ENCODE measurements around the gene SFXN5.

The SFXN5 gene

DNA sequence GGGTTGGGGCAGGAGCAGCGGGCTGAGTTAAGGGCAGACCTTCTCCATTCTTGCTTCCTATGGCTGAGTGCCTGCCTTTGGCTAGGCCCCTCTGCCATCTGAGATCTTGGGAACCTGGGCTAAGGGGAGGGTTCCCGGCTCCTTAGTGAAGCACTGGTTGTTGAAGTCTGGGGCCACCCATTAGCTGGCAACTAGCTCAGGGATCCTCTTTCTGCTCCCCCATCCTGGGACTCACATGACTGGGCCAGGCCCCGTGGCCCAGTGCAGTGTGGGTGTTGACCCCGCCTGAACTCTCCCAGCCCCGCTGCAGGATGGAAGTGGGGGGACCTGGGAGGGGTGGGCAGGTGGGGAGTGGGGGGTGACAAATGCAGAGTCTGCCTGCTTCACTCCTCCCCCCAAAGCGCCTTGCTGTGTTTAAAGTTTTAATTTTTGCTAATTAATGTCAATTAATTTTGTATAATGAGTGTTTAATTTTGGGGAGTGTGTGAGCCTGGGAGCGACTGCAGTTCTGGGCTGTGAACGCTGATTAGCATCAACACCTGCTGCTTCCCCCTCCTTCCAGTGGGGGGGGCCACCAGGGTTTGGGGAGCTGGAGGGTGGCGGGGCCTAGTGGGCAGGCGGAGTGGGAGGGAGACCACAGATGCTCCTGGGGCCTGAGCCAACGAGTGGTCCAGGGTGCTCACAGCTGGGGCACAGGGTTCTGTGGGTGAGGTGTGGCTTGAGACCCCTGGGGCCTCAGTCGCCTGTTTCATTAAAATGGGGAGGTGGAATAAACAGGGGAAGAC, 99.0 kb downstream of the SFXN5 start:
- no peak overlapping the region for H3K4me3 ChIP-seq (ENCODE audit: low read depth, low read length)
- TF ChIP-seq, protein P1, sequence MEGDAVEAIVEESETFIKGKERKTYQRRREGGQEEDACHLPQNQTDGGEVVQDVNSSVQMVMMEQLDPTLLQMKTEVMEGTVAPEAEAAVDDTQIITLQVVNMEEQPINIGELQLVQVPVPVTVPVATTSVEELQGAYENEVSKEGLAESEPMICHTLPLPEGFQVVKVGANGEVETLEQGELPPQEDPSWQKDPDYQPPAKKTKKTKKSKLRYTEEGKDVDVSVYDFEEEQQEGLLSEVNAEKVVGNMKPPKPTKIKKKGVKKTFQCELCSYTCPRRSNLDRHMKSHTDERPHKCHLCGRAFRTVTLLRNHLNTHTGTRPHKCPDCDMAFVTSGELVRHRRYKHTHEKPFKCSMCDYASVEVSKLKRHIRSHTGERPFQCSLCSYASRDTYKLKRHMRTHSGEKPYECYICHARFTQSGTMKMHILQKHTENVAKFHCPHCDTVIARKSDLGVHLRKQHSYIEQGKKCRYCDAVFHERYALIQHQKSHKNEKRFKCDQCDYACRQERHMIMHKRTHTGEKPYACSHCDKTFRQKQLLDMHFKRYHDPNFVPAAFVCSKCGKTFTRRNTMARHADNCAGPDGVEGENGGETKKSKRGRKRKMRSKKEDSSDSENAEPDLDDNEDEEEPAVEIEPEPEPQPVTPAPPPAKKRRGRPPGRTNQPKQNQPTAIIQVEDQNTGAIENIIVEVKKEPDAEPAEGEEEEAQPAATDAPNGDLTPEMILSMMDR (IDR thresholded peaks at IDR 0.05; ENCODE audit: low read depth, low read length, missing control alignments): no peak
- no peak for DNase-seq (ENCODE audit: low read depth)

DNA sequence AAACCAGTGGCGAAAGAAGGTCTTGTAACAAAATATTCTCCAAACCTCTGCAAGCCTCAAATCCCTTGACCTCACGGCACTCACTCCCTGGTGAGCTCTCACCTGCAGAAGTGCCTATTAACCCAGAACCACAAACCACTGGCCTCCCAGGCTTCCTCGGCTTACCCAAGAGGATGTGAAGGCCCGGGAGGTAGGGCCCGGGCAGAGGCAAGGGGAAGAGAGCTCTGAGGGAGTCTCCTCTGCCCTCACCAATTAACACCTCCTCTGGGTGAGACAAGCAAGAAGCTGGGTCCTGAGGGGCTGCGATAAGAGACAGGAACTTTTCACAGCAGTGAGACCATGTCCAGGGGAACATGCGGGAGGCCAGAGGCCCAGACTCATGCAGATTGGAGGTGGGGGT, 100.5 kb downstream of the SFXN5 start:
- DNase-seq (ENCODE audit: low read depth): no peak
- TF ChIP-seq, protein P1 (IDR thresholded peaks at IDR 0.05; ENCODE audit: low read depth, low read length, missing control alignments): no peak
- no peak overlapping the region for H3K4me3 ChIP-seq (ENCODE audit: low read depth, low read length)

DNA sequence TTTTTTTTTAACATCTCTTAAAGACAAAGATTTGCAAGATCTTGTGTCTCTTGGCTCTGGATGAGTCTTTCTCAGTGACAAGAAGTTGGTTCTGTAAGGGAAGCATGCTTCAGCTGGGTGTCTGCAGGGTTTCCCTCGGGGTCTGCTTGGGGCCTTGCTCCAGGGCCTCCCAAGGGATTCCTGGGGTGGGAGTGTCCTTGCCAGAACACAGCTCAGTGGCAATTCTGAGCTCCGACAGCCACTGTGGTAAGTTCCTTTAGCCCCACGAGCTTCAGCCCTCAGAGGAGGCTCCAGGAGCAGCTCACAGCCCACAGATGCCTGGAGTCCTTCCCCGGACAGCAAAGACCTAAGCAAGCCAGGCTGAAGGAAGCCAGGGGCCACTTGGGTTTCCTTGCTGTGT, 101.8 kb downstream of the SFXN5 start:
- no peak for DNase-seq (ENCODE audit: low read depth)
- no peak overlapping the region for H3K4me3 ChIP-seq (ENCODE audit: low read depth, low read length)
- TF ChIP-seq, protein P1 (IDR thresholded peaks at IDR 0.05; ENCODE audit: low read depth, low read length, missing control alignments): no peak

DNA sequence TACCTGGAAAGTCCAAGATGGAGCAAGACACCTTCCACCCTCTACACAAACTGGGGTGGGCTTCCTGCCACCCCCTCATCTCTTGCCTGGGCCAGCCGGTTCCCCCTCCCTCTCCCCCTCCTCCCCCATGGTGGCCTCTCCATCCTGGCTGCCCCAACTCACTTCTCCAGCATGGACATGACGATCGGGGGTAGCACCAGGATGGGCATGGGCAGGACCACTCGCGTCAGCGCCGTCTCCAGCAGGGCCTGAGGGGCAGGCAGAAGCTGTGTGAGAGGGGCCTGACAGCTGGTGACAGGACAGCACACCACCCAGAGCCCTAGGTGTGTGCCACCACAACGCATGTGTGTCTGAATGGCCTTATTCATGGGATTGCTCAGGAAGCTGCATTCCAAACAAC, 103.2 kb downstream of the SFXN5 start:
- no peak for DNase-seq (ENCODE audit: low read depth)
- TF ChIP-seq, protein P1 (IDR thresholded peaks at IDR 0.05; ENCODE audit: low read depth, low read length, missing control alignments): no peak

DNA sequence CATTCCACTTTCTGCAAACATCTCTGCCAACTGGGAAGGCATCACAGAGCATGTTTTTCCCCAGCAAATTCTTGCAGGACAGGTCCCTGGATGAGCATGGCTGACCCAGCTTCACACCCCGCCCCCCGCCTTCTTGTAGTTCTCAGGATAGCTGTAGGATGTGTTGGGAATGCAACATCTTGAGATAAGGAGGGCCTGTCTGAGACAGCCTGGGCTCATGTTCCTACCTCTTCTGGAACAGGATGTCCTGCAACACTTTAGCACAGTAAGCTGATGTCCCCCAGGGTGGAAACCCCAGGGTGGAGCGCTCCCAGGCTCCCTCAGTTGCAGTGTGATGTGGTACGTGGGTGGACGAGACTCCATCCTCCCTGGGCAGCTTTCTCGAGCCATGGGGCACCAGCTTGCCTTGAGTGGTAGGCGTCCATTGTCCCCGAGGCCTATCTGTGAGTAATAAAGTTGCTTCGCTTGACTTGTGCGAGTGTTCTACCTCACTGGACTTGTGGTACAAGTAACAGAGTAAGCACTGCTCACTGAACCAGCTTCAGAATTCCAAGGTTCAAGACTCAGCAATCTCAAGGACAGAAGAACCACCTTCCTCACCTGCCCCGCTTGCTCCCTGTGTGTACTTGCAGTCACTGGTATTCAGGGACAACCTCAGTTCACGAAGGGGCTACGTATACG, 105.6 kb downstream of the SFXN5 start:
- DNase-seq (ENCODE audit: low read depth): no peak
- TF ChIP-seq, protein P1 (IDR thresholded peaks at IDR 0.05; ENCODE audit: low read depth, low read length, missing control alignments): no peak
- no peak overlapping the region for H3K4me3 ChIP-seq (ENCODE audit: low read depth, low read length)

More for the DNA sequence above, 103.2 kb downstream of the SFXN5 start:
- H3K4me3 ChIP-seq (ENCODE audit: low read depth, low read length): no peak overlapping the region

DNA sequence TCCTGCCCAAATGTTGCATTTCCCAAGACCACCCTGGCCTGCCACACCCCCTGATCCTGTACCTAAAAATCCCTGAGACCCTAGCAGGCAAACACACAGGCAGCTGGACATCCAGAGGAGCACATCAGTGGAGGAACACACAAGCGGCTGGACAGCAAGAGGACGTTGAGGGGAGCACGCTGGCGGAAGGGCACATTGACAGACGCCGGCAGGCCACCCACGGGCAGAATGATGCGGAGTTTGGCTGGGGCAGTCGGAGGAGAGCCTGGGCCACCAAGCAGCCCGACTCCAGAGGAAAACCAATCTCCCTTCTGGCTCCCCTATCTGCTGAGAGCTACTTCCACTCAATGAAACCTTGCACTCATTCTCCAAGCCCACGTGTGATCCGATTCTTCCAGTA, 106.5 kb downstream of the SFXN5 start:
- no peak for DNase-seq (ENCODE audit: low read depth)
- TF ChIP-seq, protein P1 (IDR thresholded peaks at IDR 0.05; ENCODE audit: low read depth, low read length, missing control alignments): no peak
- H3K4me3 ChIP-seq (ENCODE audit: low read depth, low read length): no peak overlapping the region

Data from GM12864 (cell line).